ENCODE measurements around the gene HIPK1.

HIPK1 gene

GRCh38 chr1:113913887-113914664 lies 15.0 kb upstream of the HIPK1 start:
- no peak for DNase-seq

GRCh38 chr1:113916974-113917373 lies 12.2 kb upstream of the HIPK1 start:
- DNase-seq, result no peak

DNA sequence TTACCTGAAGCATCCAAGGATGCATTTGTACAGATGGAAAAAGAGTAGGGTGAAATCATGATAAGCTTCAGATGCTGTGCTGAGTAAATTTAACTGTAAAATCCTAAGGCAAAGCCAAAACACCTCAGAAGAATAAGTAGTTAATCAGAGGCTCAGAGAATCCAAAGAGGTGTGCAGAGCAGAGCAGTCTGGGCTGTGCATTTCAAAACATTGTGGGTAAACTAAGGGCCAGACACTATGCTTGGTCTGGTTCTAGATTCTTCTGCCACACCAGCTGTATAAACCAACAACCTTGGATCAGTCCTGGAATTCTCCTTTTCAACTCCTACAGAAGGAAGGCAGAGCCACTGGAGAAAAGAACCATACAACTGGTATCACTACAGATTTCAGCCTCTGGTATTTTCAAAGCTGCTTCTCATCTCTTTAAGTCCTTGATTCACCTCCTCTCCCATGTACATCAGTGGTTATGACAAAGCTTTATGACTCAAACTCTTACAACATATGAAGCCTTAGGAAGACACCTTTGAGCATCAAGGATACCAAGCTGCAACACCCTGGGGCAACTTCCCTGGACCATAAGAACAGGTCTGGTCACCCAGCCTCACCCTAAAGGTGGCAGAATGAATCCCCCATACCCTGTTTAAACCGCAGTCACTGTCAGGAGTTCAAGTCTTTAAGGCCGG lies 11.6 kb upstream of the HIPK1 start:
- no peak for DNase-seq

- no peak for DNase-seq
Measured at GRCh38 chr1:113918243-113918642, 10.9 kb upstream of the HIPK1 start.

DNA sequence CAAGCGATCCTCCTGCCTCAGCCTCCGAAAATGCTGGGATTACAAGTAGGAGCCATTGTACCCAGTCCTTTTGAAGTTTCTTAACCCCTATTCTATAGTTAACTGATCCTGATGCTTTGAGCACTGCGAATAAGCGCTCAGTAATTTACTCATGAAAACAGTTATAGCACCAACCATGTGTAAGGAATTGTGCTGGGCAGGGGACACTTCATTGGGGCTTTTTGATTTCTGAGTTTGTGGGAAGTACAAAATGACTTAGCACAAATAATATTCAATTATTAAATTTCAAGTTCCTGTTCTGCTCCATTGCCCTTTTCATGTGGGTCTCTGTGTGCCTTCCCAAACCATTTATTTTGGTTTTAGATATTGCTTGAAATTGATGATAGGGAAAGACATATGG lies 6.2 kb upstream of the HIPK1 start:
- no peak for DNase-seq

GRCh38 chr1:113924473-113924872 lies 4.7 kb upstream of the HIPK1 start:
- no peak for DNase-seq

- no peak for DNase-seq
Measured at GRCh38 chr1:113928187-113928930, 765 bp upstream of the HIPK1 start.

DNA sequence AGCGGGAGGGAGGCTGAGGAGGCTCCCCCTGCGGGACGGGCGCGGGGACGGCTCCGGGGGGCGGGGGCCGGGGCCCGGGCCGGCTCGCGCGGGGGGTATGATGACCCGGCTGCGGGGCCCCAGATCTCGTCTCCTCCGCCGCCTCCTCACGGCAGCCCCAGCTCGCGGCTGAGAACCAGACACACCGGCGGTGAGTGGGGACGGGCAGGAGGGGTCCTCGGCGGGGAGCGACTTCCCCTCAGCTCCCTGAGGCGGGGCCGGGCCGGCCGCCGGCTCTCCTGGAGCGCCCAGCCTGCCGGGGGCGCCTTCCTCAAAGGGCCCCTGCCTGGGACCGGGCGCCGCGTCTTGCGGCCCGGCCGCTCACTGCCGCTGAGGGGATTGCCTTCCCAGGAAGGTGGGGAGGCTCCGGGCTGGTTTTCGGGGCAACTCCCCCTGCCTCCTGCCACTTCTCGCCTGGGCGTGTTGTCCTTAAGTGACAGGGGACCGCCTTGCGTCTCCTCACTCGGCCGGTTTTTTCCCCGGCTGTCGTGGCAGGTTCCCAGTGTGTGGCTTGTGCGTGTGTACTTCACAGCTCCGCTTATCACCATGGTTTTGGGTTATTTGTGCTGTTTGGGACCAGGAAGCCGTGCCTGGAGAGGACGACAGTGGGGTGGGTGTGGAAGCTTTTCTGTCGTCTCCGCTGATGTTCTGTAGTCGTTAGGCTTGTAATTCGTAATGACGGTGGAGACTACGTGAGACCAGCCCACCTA lies 800 bp downstream of the HIPK1 start:
- peak; percentile 52 for DNase-seq

DNA sequence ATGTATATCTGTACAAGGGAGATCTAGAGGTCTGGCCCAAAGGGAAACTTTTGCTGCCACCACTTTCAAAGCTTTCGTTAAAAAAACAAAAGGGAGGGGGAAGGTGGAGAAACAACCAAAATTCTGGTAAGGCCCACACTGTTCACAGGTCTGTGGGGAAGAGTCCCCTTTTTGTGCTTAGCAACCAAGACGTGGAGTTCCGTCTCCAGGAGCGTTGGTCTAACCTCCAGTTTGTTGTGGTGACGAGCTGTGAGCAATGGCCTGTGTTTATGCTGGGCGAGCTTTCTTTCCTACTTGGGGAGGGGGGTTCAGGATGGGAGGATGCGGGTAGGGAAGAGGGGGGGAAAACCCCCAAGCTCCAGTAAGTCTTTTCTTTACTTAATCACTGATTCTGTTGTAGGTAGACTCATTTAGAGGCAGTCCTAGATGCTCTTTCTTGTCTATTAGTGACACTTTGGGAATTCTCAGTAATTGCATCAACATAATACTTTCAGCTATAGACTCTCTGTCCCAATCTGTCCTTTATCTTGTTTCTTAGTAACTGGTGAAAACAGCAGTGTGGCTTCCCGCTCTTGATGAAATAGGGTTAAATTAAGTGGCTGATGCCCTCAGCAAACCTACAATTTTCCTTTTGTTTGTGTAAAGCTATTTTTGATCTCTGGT lies 1.5 kb downstream of the HIPK1 start:
- DNase-seq, result peak; percentile 70

DNA sequence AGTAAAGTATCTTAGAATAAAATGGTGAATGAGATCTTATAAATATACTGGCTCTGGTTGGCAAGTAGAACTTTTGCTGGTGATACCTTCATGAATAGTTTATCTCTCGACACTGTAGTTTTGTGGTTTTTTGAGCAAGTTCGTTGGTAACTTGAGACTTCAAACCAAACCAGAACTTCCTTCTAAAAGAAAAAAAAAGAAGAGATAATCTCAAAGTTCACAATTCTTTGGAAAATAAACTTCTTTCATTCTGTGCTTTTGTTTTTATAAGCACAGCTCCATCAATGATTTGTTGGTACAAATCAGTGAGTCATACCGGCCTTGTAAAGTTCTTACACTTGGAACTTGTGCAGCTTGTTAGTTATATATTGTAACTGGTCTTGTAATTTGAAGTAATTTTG lies 2.3 kb downstream of the HIPK1 start:
- peak; percentile 13 for DNase-seq

- DNase-seq, result no peak
Measured at GRCh38 chr1:113934006-113934405, 4.9 kb downstream of the HIPK1 start.

- no peak for DNase-seq
Measured at GRCh38 chr1:113934511-113935055, 5.5 kb downstream of the HIPK1 start.

- no peak for DNase-seq
Measured at GRCh38 chr1:113935176-113935575, 6.1 kb downstream of the HIPK1 start.

DNA sequence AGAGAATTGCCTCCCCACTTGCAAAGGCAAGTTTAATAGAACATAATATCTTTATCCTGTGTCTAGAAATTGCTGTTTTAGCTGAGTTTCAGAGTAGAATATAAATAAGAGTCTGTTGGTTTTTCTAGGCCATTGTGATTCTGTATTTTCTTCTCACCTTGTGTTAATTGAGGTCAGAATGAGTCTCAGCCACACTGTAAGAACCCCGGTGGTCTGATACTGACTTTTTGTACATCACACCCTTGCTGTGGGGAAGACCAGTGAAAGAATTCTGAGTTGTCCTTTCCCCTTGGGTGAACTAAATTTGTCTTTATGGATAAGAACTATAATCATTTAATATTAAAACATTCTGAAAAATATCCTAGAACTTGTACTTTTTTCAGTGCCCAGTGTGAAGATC lies 6.8 kb downstream of the HIPK1 start:
- DNase-seq, result no peak

DNA sequence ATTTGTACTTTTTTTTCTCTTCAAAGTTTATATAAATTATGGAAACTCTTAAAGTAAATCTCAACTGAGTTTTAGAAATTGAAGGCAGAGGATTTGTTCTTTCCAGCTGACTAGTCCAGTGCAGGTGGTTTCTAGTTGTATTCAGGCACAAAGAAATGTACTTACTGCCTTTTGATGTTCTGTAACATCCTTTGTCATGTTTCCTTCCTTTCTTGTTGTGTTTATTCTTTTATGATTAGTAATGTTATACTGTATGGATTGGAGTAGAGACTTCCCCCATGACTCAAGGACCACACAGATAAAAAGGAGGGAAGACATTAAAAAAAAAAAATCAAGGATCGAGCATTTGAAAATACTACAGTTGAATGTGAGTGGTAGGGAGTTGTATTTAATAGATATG lies 8.0 kb downstream of the HIPK1 start:
- no peak for DNase-seq

GRCh38 chr1:113938192-113938591 lies 9.1 kb downstream of the HIPK1 start:
- no peak for DNase-seq

DNA sequence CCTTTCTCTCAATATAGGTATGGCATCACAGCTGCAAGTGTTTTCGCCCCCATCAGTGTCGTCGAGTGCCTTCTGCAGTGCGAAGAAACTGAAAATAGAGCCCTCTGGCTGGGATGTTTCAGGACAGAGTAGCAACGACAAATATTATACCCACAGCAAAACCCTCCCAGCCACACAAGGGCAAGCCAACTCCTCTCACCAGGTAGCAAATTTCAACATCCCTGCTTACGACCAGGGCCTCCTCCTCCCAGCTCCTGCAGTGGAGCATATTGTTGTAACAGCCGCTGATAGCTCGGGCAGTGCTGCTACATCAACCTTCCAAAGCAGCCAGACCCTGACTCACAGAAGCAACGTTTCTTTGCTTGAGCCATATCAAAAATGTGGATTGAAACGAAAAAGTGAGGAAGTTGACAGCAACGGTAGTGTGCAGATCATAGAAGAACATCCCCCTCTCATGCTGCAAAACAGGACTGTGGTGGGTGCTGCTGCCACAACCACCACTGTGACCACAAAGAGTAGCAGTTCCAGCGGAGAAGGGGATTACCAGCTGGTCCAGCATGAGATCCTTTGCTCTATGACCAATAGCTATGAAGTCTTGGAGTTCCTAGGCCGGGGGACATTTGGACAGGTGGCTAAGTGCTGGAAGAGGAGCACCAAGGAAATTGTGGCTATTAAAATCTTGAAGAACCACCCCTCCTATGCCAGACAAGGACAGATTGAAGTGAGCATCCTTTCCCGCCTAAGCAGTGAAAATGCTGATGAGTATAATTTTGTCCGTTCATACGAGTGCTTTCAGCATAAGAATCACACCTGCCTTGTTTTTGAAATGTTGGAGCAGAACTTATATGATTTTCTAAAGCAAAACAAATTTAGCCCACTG lies 11.5 kb downstream of the HIPK1 start:
- peak; percentile 35 for DNase-seq

DNA sequence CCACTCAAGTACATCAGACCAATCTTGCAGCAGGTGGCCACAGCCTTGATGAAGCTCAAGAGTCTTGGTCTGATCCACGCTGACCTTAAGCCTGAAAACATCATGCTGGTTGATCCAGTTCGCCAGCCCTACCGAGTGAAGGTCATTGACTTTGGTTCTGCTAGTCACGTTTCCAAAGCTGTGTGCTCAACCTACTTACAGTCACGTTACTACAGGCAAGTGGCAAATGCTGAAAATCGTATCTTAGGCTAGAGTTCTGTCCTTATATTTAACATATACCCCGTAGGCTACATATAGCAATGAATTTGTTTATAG lies 12.1 kb downstream of the HIPK1 start:
- no peak for DNase-seq

GRCh38 chr1:113942527-113942926 lies 13.4 kb downstream of the HIPK1 start:
- no peak for DNase-seq

DNA sequence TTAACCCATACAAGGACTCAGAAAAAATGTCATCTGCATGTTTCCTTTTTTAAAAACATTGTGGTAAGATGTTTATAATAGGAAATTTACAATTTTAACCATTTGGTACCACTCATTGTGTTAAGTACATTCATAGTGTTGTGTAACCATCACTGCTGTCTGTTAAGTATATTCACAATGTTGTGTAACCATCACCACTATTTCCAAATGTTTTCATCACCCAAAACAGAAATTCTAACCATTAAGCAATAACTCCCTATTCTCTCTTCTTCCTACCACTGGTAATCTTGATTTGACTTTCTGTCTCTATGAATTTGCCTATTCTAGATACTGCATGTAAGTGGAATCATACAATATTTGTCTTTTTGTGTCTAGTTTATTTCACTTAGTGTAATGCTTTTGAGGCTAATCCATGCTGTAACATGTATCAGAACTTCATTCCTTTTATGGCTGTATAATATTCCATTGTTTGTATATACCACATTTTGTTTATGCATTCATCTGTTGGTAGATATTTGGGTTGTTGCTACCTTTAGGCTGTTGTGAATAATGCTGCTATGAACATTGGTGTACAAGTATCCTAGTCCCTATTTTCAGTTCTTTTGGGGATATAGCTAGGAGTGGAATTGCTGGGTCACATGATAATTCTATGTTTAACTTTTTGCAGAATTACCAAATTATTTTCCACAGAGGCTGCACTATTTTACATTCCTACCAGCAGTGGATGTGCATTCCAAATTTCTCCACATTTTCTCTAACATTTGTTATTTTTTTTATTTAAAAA lies 14.1 kb downstream of the HIPK1 start:
- no peak for DNase-seq

- no peak for DNase-seq
Measured at GRCh38 chr1:113945329-113945728, 16.2 kb downstream of the HIPK1 start.

Data from CD4-positive, alpha-beta T cell treated with Interleukin-6 for 4 hours (primary cell).